Kidney (tissue), 14 donors: Measurements from ENCODE around the gene ALG5. TPM values are rescaled to one million over a fixed set of nuclear protein-coding genes. Genes with fewer than 3 reads are reported as not detected.

Source experiments
- DNase-seq, 5 donors: peaks; one replicate each; pipeline ENCODE4 v3.0.0-alpha.2; 2013 to 2020
- FAIRE-seq: peaks from 2 replicates; lab custom pipeline; 2012; peaks lifted over from hg19 to GRCh38; lab: Jason Lieb, UNC
- H3K27ac ChIP-seq, 2 donors: one replicate each; pipeline ENCODE4 v1.7.0; 2013; ENCODE audit warnings: low read depth in 2 of 2, low read length in 2 of 2, inconsistent platforms in 1 of 2
- H3K27me3 ChIP-seq: one replicate; pipeline ENCODE4 v1.7.1; 2013; ENCODE audit warnings: low read length, inconsistent platforms; ENCODE audit not compliant: control insufficient read depth, insufficient read depth
- H3K36me3 ChIP-seq, 3 donors: one replicate each; pipeline versions ENCODE4 v1.7.0 to v1.7.1; 2013; ENCODE audit warnings: low read length in 3 of 3, control low read depth in 1 of 3, inconsistent platforms in 1 of 3; ENCODE audit not compliant: insufficient read depth in 3 of 3, control insufficient read depth in 2 of 3
- H3K4me1 ChIP-seq, 3 donors: one replicate each; pipeline versions ENCODE4 v1.7.0 to v1.7.1; 2013; ENCODE audit warnings: low read length in 3 of 3, inconsistent platforms in 1 of 3, low read depth in 1 of 3; ENCODE audit not compliant: control insufficient read depth in 2 of 3, insufficient read depth in 2 of 3
- H3K4me3 ChIP-seq, 3 donors: one replicate each; pipeline versions ENCODE4 v1.7.0 to v1.8.1; 2013; ENCODE audit warnings: low read length in 3 of 3, control low read depth in 1 of 3, inconsistent platforms in 1 of 3
- H3K9ac ChIP-seq, 3 donors: one replicate each; pipeline versions ENCODE4 v1.7.0 to v1.7.1; 2013; ENCODE audit warnings: low read length in 3 of 3, control low read depth in 1 of 3, inconsistent platforms in 1 of 3
- H3K9me3 ChIP-seq, 3 donors: one replicate each; pipeline versions ENCODE4 v1.7.0 to v1.7.1; 2013; ENCODE audit warnings: low read length in 3 of 3, control low read depth in 1 of 3, inconsistent platforms in 1 of 3; ENCODE audit not compliant: control insufficient read depth in 2 of 3, insufficient read depth in 1 of 3
- intact Hi-C: fragments of 100-400 bp; cut with DNase I; formaldehyde crosslinking; loops from one replicate; pipeline ENCODE4 v1.11.1; 2022
- polyA plus RNA-seq: library from polyadenylated mRNA; stranded (reverse); fragments of 350-450 nt; fragmentation: Illumina TruSeq; extraction: RNeasy Lipid Tissue Mini Kit (QIAGEN cat#74804); gene quantifications from one replicate; pipeline ENCODE4 v1.2.3, GENCODE V29; 2014; ENCODE audit warnings: low read depth, low replicate concordance; ENCODE audit not compliant: insufficient read depth
- total RNA-seq: library from RNA; stranded (reverse); fragmentation: NEBNext Ultra II Directional; extraction: Animal tissue kit (Norgen Biotek cat#: 25700); gene quantifications from one replicate; pipeline ENCODE4 v1.2.1, GENCODE V29; 2021
- TF ChIP-seq, protein P1 (sequence below): IDR thresholded peaks from 3 replicates; pipeline ENCODE4 v1.5.1; 2012; ENCODE audit warnings: mild to moderate bottlenecking, moderate library complexity, borderline replicate concordance; ENCODE audit not compliant: insufficient read depth; ENCODE audit errors: extremely low read depth
- donor health status: control.
- donor health status: control.
- donor health status: control.
- donor health status: control.
- donor health status: control.
- donor health status: DM: yes; HTN: yes; CAD: no.
- donor health status: Normal renal cell carcinoma (clear cell type).

Gene ALG5
- total and polyA plus RNA-seq, 2 donors from 2014 or later, result 42.6 to 54.5 TPM

- FAIRE-seq, result no peak
- Histone ChIP-seq H3K4me1 (peaks cover 0 to 9% (median 0%) of the 10 kb centered on the region in 3 donors), H3K27ac (no peak overlapping the region)
These were observed 85.7 kb downstream of the ALG5 start for GRCh38 chr13:36913463-36913862.

DNA sequence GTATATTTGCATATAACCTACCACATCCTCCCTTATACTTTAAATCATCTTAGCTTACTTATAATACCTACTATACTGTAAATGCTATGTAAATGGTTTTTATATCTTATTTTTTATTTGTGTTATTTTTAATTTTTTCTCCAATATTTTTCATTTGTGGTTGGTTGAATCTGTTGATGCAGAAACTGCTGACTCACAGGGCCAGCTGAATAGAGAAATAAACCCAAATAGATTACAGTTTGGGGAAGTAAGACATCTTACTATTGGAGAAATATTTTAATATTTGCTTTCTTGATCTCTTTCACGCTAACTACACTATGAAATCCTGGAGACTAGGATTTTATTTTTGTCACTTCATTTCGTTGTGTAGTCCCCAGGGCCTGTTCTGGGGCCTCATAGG, 86.2 kb downstream of the ALG5 start:
- no peaks in the 10 kb centered on the region for H3K9me3 ChIP-seq
- intact Hi-C loops, result no loop called here
- TF ChIP-seq, protein P1, sequence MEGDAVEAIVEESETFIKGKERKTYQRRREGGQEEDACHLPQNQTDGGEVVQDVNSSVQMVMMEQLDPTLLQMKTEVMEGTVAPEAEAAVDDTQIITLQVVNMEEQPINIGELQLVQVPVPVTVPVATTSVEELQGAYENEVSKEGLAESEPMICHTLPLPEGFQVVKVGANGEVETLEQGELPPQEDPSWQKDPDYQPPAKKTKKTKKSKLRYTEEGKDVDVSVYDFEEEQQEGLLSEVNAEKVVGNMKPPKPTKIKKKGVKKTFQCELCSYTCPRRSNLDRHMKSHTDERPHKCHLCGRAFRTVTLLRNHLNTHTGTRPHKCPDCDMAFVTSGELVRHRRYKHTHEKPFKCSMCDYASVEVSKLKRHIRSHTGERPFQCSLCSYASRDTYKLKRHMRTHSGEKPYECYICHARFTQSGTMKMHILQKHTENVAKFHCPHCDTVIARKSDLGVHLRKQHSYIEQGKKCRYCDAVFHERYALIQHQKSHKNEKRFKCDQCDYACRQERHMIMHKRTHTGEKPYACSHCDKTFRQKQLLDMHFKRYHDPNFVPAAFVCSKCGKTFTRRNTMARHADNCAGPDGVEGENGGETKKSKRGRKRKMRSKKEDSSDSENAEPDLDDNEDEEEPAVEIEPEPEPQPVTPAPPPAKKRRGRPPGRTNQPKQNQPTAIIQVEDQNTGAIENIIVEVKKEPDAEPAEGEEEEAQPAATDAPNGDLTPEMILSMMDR, result no peak
- no peak for DNase-seq
- no peaks in the 10 kb centered on the region for H3K36me3 ChIP-seq
- H3K27me3 ChIP-seq, result no peaks in the 10 kb centered on the region
- no peak overlapping the region for H3K4me3 ChIP-seq
- H3K27ac ChIP-seq, result no peak overlapping the region
- H3K4me1 ChIP-seq, result peaks cover 0 to 6% (median 0%) of the 10 kb centered on the region in 3 donors
- no peak for FAIRE-seq
- no peak overlapping the region for H3K9ac ChIP-seq

More at GRCh38 chr13:36913463-36913862, 85.7 kb downstream of the ALG5 start:
- H3K36me3 ChIP-seq, result no peaks in the 10 kb centered on the region
- no peak overlapping the region for H3K4me3 ChIP-seq
- no peak for DNase-seq
- no peaks in the 10 kb centered on the region for H3K27me3 ChIP-seq
- TF ChIP-seq, protein P1, result no peak
- H3K9ac ChIP-seq, result no peak overlapping the region
- no peaks in the 10 kb centered on the region for H3K9me3 ChIP-seq
- intact Hi-C loops, result no loop called here

DNA sequence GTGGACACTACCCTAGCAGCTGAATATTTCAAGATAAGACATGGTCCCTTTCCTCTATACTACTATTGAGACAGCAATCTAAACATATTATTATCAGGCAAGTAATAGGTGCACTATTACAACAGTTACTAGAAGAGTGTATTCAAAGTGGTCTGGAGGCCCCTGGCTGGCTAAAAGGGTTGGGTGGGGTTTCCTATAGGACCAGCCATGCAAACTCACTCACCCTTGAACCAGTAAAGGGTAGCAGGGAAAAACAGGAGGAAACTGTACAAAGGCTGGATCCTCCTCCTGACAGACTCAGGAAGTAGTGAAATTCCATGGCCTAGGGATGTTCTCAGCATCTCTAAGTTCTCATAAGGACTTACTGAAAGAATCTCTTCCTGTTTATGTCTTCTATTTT, 86.8 kb downstream of the ALG5 start:
- no peak for FAIRE-seq
- DNase-seq, result no peak
- no peak overlapping the region for H3K4me3 ChIP-seq
- TF ChIP-seq, protein P1, result no peak
- no peaks in the 10 kb centered on the region for H3K27me3 ChIP-seq
- no peak overlapping the region for H3K9ac ChIP-seq
- no peak overlapping the region for H3K27ac ChIP-seq
- H3K36me3 ChIP-seq, result no peaks in the 10 kb centered on the region
- no peaks in the 10 kb centered on the region for H3K9me3 ChIP-seq
- intact Hi-C loops, result no loop called here
- peaks cover 0 to 6% (median 0%) of the 10 kb centered on the region in 3 donors for H3K4me1 ChIP-seq

DNA sequence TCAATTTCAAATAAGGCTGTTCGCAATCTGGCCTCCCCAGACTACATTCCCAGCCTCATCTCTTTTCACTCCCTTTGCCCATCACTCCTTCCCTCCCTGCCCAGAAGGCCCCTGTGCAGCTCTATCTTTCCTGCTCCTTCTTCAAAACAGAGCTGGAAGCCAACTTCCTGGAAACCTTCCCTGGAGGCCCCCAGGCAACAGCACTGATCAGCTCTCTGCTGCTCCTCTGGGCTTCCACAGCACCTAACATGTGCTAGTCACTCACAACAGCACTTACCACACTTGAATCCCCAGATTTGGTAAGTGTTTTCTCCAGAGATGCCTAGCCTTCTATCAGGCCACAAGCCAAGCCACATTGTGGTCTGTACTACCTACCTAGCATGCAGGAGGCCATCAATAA, 88.6 kb downstream of the ALG5 start:
- TF ChIP-seq, protein P1, result no peak
- Histone ChIP-seq H3K36me3 (no peaks in the 10 kb centered on the region), H3K9me3 (no peaks in the 10 kb centered on the region), H3K4me1 (no peaks in the 10 kb centered on the region), H3K4me3 (no peak overlapping the region), H3K27me3 (no peaks in the 10 kb centered on the region), H3K9ac (no peak overlapping the region), H3K27ac (no peak overlapping the region)
- no peak for FAIRE-seq
- intact Hi-C loops, result no loop called here
- DNase-seq, result no peak
